GM18499 (cell line): ENCODE measurements around the gene ANXA5.
"Not testable (repeated sequence)": the region's sequence is repeated elsewhere in the genome, so short reads cannot be mapped to it uniquely, and the experiment has no call there.

ENCODE experiments used
- ATAC-seq: cut with Tn5 transposase; IDR thresholded peaks from one replicate; pipeline ENCODE4 v1.9.1; 2021; ENCODE audit warnings: moderate number of reproducible peaks; ENCODE audit not compliant: insufficient read depth, unreplicated experiment

ANXA5 gene

GRCh38 chr4:121696581-121697461, at the start of gene ANXA5:
Gene ANXA5 (minus strand): TSS chr4:121696980. CDS start chr4:121696589, 391 bp downstream.
- ATAC-seq, result peak; percentile 45

- no peak for ATAC-seq
Measured at GRCh38 chr4:121742794-121743193, 46.0 kb upstream of the ANXA5 start.

- no peak for ATAC-seq
Measured at GRCh38 chr4:121741751-121742150, 45.0 kb upstream of the ANXA5 start.

- ATAC-seq, result no peak
Measured at GRCh38 chr4:121740796-121741409, 44.1 kb upstream of the ANXA5 start.

- ATAC-seq, result no peak
Measured at GRCh38 chr4:121739575-121739974, 42.8 kb upstream of the ANXA5 start.

GRCh38 chr4:121738780-121739535, 42.2 kb upstream of the ANXA5 start:
- ATAC-seq, result no peak

- no peak for ATAC-seq
Measured at GRCh38 chr4:121737846-121738554, 41.2 kb upstream of the ANXA5 start.

GRCh38 chr4:121736735-121737351, 40.1 kb upstream of the ANXA5 start:
- ATAC-seq, result no peak

- no peak for ATAC-seq
Measured at GRCh38 chr4:121734571-121734970, 37.8 kb upstream of the ANXA5 start.

GRCh38 chr4:121733942-121734341, 37.2 kb upstream of the ANXA5 start:
- ATAC-seq, result no peak

GRCh38 chr4:121729753-121730152, 33.0 kb upstream of the ANXA5 start:
- not testable (repeated sequence) for ATAC-seq

- ATAC-seq, result no peak
Measured at GRCh38 chr4:121728798-121729226, 32.0 kb upstream of the ANXA5 start.

- no peak for ATAC-seq
Measured at GRCh38 chr4:121728066-121728465, 31.3 kb upstream of the ANXA5 start.

- peak; percentile 98 for ATAC-seq
Measured at GRCh38 chr4:121726642-121727268, 30.0 kb upstream of the ANXA5 start.

GRCh38 chr4:121724671-121725070, 27.9 kb upstream of the ANXA5 start:
- ATAC-seq, result no peak

GRCh38 chr4:121721700-121722099, 24.9 kb upstream of the ANXA5 start:
- no peak for ATAC-seq

GRCh38 chr4:121720109-121720508, 23.3 kb upstream of the ANXA5 start:
- ATAC-seq, result no peak

- ATAC-seq, result no peak
Measured at GRCh38 chr4:121717680-121718237, 21.0 kb upstream of the ANXA5 start.

- ATAC-seq, result no peak
Measured at GRCh38 chr4:121714548-121714947, 17.8 kb upstream of the ANXA5 start.
